ENCODE data around the gene HAX1.

Gene HAX1

DNA sequence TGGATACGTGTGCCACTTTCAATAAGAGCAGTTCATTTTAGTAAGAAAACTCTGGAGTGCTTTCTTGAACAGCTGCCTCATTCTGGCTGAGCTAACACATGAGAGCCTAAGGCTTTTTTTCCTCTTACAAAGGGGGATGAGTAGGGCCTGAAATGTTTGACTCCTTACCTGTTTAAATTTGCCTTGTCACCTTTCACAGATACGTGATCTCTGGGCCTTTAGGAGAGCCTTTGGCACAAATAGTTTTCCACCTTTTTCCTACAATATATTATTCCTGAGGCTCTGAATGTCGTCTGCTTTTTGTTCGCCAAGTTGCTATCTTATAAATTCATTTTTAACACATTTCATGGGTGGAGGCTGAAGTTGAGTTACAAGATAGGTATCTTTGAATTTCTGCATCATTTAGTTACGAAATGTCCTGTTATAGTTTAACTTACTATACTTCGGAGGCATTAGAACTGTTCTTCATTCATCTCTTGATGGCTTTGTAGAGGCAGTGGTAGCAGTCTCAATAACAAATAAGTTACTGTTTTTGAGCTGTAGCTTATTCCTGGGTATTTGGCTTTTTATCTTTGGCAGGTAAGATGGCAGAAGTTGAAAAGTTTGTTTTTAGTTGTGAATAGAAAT is 34.4 kb upstream of the HAX1 start:
- no peak for DNase-seq (ENCODE audit: low spot score)
- TF ChIP-seq, protein P1, sequence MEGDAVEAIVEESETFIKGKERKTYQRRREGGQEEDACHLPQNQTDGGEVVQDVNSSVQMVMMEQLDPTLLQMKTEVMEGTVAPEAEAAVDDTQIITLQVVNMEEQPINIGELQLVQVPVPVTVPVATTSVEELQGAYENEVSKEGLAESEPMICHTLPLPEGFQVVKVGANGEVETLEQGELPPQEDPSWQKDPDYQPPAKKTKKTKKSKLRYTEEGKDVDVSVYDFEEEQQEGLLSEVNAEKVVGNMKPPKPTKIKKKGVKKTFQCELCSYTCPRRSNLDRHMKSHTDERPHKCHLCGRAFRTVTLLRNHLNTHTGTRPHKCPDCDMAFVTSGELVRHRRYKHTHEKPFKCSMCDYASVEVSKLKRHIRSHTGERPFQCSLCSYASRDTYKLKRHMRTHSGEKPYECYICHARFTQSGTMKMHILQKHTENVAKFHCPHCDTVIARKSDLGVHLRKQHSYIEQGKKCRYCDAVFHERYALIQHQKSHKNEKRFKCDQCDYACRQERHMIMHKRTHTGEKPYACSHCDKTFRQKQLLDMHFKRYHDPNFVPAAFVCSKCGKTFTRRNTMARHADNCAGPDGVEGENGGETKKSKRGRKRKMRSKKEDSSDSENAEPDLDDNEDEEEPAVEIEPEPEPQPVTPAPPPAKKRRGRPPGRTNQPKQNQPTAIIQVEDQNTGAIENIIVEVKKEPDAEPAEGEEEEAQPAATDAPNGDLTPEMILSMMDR (IDR thresholded peaks at IDR 0.05; ENCODE audit: extremely low read depth, insufficient read depth, missing control alignments), result no peak

DNA sequence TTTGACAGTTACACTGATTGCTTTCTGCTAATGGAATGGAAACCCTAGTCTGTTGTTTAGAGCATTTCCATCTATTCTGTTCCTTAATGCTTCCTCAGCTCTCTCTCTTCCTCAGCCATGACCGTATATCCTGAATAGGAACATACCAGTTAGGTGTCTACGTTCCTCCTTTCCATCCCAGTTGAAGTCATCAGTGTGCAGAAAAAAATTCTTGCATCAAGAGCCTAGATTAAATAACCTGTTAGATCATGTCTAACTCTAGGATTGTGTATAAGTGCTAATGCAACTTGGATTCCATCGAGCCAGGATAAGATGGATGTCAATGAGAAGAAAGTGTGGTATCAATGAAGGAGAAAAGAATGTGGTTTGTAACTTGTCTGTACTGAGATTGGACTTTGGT is 32.9 kb upstream of the HAX1 start:
- in situ Hi-C loops (cut with MboI; ENCODE audit: low pct_unique_long_range_greater_than_20kb, low sequenced_read_pairs, unreplicated experiment), result no loop called here
- no peak for DNase-seq (ENCODE audit: low spot score)
- TF ChIP-seq, protein P1 (IDR thresholded peaks at IDR 0.05; ENCODE audit: extremely low read depth, insufficient read depth, missing control alignments), result no peak

More for the DNA sequence above, 34.4 kb upstream of the HAX1 start:
- in situ Hi-C loops (cut with MboI; ENCODE audit: low pct_unique_long_range_greater_than_20kb, low sequenced_read_pairs, unreplicated experiment), result no loop called here

DNA sequence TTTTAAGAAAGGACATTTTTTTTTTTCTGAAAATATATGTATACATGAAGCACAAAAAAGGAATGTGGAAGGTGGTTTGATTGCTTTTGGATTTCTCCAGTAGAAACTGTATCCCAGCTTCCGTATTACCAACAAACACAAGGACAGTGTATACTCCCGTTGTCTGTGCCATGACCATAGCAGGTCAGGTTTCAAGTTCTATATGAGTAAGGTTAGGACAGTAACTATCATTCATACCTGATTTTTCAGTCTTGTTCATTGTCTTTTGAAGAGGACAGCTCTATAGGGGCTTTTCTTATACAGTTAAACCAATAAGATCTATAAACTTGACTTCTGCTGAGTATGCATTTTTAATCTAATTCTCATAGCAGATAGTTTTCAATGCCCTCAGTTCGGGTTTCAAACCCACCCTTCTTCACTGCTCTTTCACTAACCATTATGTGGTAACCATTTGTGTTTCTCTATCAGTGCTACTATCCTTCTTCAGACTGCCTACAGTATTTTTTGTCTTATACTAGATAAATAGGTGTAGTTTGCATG is 32.1 kb upstream of the HAX1 start:
- in situ Hi-C loops (cut with MboI; ENCODE audit: low pct_unique_long_range_greater_than_20kb, low sequenced_read_pairs, unreplicated experiment), result no loop called here

DNA sequence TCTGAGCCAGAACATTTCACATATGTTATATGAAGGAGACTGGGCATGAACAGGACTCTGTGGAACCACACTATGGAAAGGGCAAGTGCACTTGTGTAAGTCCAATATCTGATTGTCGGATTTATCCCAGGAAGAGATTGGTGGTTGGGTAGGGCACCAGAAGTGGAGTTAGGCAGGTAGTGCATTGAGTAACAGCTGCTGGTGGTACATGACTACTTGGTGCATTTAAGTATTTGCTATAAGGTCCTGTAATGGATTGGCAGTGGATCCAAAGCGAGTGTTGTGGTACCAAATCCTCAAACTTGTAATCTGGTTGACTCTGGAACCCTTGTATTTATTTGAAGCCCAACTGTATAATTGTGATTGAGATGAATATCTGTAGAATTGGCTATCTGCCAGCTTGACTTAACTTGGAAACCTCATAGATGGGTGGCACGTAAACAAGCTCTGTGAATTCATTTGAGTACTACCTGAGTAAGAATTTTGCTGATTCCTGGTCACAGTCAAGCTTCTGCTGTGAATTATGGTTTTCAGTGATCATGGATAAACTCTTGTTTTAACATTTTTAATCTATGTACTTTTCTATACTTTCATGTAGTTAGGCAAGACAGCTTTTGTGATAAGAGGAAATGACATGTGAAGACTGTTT is 30.6 kb upstream of the HAX1 start:
- DNase-seq (ENCODE audit: low spot score), result no peak
- in situ Hi-C loops (cut with MboI; ENCODE audit: low pct_unique_long_range_greater_than_20kb, low sequenced_read_pairs, unreplicated experiment), result no loop called here
- TF ChIP-seq, protein P1 (IDR thresholded peaks at IDR 0.05; ENCODE audit: extremely low read depth, insufficient read depth, missing control alignments), result no peak

More for the DNA sequence above, 32.1 kb upstream of the HAX1 start:
- DNase-seq (ENCODE audit: low spot score), result no peak
- TF ChIP-seq, protein P1 (IDR thresholded peaks at IDR 0.05; ENCODE audit: extremely low read depth, insufficient read depth, missing control alignments), result no peak

DNA sequence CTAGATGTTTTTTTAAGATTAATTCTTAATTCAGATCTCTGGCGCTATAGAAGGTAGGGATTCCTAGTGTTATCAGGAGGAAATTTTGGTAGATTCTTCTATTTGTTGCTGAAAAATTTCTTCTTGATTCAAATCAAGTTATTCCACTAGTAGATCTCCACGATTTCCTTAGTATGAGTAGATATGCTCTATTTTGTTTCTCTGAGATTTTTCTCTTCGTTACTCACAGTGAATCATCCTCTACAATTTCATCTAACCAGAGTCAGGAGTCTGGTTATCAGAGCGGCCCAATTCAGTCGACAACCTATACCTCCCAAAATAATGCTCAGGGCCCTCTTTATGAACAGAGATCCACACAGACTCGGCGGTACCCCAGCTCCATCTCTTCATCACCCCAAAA is 18.8 kb upstream of the HAX1 start:
- no peak for DNase-seq (ENCODE audit: low spot score)
- in situ Hi-C loops (cut with MboI; ENCODE audit: low pct_unique_long_range_greater_than_20kb, low sequenced_read_pairs, unreplicated experiment), result no loop called here
- TF ChIP-seq, protein P1 (IDR thresholded peaks at IDR 0.05; ENCODE audit: extremely low read depth, insufficient read depth, missing control alignments), result no peak

DNA sequence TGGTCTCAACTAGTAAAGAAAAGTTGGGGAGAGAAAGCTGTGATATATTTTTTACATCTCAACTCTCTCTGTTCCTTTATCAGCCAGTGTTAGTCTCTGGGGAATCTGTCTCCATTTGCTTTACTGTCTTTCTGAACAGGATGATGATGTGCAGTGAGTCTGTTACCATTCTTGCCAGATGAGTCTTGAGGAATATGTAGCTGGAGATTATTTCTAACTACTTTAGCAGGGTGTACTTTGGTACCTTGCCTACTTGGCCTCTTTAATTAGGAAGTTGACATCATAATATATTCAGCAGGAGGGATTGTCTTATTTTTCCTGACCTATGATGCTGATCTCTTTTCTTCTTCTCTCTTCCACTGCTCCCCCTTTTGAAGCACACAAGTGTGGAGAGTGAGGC is 15.7 kb upstream of the HAX1 start:
- TF ChIP-seq, protein P1 (IDR thresholded peaks at IDR 0.05; ENCODE audit: extremely low read depth, insufficient read depth, missing control alignments), result no peak
- in situ Hi-C loops (cut with MboI; ENCODE audit: low pct_unique_long_range_greater_than_20kb, low sequenced_read_pairs, unreplicated experiment), result no loop called here
- DNase-seq (ENCODE audit: low spot score), result no peak
